Neural progenitor cell (in vitro differentiated cells): Measurements from ENCODE around the gene SNCG.

Experiments
- EZH2 ChIP-seq: fragments of 200-600 bp; sonication (generic); IDR thresholded peaks from 2 replicates; pipeline ENCODE4 v1.6.1; 2017; ENCODE audit warnings: antibody characterized with exemption, mild to moderate bottlenecking, moderate library complexity
- TF ChIP-seq, protein P1 (sequence below): fragments of 200-600 bp; sonication (generic); IDR thresholded peaks from 2 replicates; pipeline ENCODE4 v1.5.1; 2017; ENCODE audit warnings: antibody characterized with exemption, mild to moderate bottlenecking

GRCh38 chr10:86938260-86938659, 20.1 kb upstream of the SNCG start:
- TF ChIP-seq, protein P1, sequence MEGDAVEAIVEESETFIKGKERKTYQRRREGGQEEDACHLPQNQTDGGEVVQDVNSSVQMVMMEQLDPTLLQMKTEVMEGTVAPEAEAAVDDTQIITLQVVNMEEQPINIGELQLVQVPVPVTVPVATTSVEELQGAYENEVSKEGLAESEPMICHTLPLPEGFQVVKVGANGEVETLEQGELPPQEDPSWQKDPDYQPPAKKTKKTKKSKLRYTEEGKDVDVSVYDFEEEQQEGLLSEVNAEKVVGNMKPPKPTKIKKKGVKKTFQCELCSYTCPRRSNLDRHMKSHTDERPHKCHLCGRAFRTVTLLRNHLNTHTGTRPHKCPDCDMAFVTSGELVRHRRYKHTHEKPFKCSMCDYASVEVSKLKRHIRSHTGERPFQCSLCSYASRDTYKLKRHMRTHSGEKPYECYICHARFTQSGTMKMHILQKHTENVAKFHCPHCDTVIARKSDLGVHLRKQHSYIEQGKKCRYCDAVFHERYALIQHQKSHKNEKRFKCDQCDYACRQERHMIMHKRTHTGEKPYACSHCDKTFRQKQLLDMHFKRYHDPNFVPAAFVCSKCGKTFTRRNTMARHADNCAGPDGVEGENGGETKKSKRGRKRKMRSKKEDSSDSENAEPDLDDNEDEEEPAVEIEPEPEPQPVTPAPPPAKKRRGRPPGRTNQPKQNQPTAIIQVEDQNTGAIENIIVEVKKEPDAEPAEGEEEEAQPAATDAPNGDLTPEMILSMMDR, result no peak
- no peak for TF ChIP-seq EZH2
